GM12873 (cell line): ENCODE measurements around the gene WIZ.

Experiments
- CTCF ChIP-seq: IDR thresholded peaks from 2 replicates; pipeline ENCODE4 v1.5.1; 2012; ENCODE audit warnings: low read depth, mild to moderate bottlenecking, moderate library complexity, low read length, control low read depth; ENCODE audit not compliant: insufficient read depth; ENCODE audit errors: missing control alignments

WIZ gene

GRCh38 chr19:15427991-15428471 is 21.7 kb downstream of the WIZ start:
- no peak for TF ChIP-seq CTCF

- no peak for TF ChIP-seq CTCF
Observed at GRCh38 chr19:15427350-15427700, 22.4 kb downstream of the WIZ start.

- no peak for TF ChIP-seq CTCF
Observed at GRCh38 chr19:15426485-15427349, 23.0 kb downstream of the WIZ start.

- TF ChIP-seq CTCF = no peak
Observed at GRCh38 chr19:15425321-15425950, 24.3 kb downstream of the WIZ start.

- no peak for TF ChIP-seq CTCF
Observed at GRCh38 chr19:15424692-15425272, 25.0 kb downstream of the WIZ start.

- TF ChIP-seq CTCF = no peak
Observed at GRCh38 chr19:15424121-15424520, 25.6 kb downstream of the WIZ start.

GRCh38 chr19:15423130-15423529 is 26.6 kb downstream of the WIZ start:
- TF ChIP-seq CTCF = no peak
